Stimulated activated CD4-positive, alpha-beta T cell treated with anti-CD3 and anti-CD28 coated beads, Interleukin-1b, Interleukin-23, amount 100 ng/mL, for 48 hours (primary cell): ENCODE data around the gene NFATC3.
"Not testable (repeated sequence)": the region's sequence is repeated elsewhere in the genome, so short reads cannot be mapped to it uniquely, and the experiment has no call there.

ENCODE experiments used
- DNase-seq: peaks from one replicate; pipeline ENCODE4 v3.0.0-alpha.2; 2020

Gene NFATC3

GRCh38 chr16:68090130-68090529 lies 5.0 kb downstream of the NFATC3 start:
- no peak for DNase-seq

DNA sequence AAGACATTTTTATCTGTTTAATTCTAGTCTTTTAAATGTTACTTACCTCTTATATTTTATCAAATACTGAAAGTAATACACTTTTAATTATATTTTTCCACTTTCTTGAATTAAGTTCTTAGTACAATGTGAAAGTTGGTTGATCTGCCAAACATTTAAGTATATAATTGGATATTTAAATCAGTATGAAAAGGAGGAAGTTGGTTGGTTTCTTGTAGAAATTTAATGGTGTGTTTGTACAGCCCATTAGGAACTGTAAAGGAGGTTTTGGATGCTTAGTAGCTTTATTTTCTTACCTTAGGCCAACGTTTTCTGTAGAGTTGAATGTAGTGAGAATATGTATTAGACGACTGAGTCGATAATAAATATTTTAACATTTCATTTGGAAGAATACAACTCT lies 5.4 kb downstream of the NFATC3 start:
- DNase-seq = no peak

GRCh38 chr16:68091380-68092261 lies 6.5 kb downstream of the NFATC3 start:
- DNase-seq = no peak

- DNase-seq = not testable (repeated sequence)
Measured at GRCh38 chr16:68092275-68092674, 7.1 kb downstream of the NFATC3 start.

- DNase-seq = no peak
Measured at GRCh38 chr16:68093816-68094613, 8.8 kb downstream of the NFATC3 start.

- DNase-seq = no peak
Measured at GRCh38 chr16:68094614-68094934, 9.4 kb downstream of the NFATC3 start.

DNA sequence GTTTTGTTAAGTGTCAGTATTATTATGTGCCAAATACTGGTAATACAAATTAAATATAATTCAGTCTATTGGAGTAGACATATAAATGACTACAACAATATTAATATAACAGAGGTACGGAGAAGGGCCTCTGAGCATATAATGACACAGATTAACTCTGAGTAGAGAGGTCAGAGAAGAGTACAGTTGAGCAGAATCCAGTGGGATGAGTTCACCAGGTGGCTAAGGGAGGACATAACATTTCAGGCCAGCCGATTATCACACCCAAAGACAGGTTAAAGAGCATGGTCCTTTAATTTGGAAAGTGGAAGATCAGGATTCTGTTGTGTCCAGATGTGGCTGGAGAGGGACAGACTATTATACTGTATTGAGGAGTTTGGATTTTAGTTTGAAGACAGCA lies 11.3 kb downstream of the NFATC3 start:
- no peak for DNase-seq

DNA sequence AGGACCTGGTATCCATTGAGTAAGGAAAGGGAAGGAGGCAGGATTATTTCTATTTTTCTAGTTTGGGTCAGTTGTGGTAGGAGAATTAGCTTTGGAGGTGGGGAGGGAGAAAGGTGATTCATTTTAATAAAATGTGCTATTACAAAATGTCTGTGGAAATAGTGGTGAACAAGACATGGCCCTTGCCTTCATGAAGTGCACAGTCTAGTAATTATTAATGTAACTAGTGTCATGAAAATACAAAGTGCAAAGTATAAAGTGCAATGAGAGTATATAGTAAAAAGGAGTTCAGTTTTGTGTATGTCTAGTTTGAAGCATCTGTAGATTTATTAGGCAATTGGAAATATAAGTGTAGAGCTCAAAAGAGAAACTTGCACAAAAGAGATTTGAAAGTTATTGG lies 11.9 kb downstream of the NFATC3 start:
- no peak for DNase-seq

DNA sequence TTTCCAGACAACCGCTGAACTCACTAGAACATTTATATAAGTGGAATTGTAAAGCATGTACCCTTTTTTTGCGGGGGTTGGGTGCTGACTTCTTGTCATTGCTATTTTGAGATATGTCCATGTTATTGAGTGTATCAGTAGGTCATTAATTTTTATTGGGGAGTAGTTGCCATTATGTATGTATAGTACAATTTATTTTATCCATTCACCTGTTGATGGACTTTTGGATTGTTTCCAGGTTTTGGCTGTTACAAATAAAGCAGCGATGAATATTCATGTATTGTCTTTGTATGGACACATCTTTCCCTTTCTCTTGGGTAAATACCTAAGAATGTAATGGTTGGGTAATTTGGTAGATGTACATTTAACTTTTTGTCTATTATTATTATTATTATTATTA lies 12.7 kb downstream of the NFATC3 start:
- no peak for DNase-seq

GRCh38 chr16:68100488-68100887 lies 15.3 kb downstream of the NFATC3 start:
- no peak for DNase-seq

DNA sequence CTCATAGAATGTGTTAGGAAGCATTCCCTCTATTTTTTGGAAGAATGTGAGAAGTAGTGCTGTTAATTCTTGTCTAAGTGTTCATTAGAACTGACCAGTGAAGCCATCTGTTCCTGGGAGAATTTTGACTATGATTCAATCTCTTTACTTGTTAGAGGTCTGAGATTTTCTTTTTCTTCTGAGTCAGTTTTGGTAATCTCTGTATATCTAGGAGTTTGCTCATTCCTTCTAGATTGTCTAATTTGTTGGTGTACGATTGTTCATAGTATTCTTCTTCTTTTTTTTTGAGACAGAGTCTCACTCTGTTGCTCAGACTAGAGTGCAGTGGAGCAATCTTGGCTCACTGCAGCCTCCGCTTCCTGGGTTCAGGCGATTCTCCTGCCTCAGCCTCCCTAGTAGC lies 20.4 kb downstream of the NFATC3 start:
- no peak for DNase-seq

GRCh38 chr16:68107230-68107928 lies 22.2 kb downstream of the NFATC3 start:
- not testable (repeated sequence) for DNase-seq

- not testable (repeated sequence) for DNase-seq
Measured at GRCh38 chr16:68109156-68109555, 24.0 kb downstream of the NFATC3 start.

DNA sequence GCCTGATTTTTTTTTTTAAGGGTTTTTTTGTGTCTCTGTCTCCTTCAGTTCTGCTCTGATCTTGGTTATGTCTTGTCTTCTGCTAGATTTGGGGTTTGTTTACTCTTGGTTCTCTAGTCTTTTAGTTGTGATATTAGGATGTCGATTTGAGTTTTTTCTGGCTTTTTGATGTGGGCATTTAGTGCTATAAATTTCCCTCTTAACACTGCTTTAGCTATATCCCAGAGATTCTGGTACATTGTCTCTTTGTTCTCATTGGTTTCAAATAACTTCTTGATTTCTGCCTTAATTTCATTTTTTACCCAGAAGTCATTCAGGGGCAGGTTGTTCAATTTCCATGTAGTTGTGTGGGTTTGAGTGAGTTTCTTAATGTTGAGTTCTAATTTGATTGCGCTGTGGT lies 25.4 kb downstream of the NFATC3 start:
- DNase-seq = not testable (repeated sequence)

DNA sequence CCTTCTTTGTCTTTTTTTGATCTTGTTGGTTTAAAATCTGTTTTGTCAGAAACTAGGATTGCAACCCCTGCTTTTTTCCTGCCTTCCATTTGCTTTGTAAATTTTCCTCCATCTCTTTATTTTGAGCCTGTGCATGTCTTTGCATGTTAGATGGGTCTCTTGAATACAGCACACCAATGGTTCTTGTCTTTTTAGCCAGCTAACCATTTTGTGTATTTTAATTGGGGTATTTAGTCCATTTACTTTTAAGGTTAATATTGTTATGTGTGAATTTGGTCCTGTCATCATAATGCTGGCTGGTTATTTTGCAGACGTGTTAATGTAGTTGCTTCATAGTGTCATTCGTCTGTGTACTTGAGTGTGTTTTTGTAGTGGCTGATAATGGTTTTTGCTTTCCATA lies 26.2 kb downstream of the NFATC3 start:
- no peak for DNase-seq

DNA sequence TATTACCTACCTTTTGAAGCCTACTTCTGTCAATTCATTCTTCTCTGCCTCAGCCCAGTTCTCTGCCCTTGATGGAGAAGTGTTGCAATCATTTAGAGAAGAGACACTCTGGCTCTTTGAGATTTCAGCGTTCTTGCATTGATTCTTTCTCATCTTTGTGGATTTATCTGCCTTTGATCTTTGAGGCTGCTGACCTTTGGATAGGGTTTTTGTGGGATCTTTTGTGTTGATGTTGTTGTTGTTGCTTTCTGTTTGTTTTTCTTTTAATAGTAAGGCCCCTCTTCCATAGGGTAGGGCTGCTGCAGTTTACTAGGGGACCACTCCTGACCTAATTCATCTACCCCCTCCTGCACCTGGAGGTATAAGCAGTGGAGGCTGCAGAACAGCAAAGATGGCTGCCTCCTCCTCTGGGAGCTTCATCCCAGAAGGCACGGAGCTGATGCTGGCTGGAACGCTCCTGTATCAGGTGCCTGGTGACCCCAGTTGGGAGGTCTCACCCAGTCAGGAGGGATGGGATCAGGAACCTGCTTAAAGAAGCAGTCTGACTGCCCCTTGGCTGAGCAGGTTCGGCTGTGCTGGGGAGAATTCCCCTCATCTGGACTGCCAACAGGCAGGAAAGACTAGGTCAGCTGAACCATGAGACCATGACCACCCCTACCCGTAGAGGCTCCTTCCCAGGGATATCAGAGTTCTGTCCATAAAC lies 28.0 kb downstream of the NFATC3 start:
- DNase-seq = no peak

DNA sequence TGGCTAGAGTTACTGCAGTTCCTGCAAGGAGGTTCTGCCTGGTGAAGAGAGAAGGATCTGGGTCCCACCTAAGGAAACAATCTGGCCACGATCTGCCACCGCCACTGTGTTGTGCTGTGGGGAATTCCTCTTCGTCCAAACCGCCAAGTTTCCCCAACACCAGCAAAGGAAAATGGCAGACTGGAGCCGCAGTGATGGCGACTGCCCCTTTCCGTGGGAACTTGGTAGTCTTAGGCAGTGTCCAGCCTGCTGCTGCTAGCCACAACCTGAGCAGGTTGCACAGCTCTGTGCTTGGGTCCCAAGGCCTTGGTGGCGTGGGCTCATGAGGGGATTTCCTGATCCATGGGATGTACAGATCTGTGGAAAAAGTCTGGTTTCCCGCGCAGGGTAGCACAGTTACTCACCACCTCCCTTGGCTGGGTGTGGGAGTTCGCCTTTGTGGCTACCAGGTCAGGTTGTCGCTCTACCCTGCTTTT lies 28.6 kb downstream of the NFATC3 start:
- DNase-seq = no peak

DNA sequence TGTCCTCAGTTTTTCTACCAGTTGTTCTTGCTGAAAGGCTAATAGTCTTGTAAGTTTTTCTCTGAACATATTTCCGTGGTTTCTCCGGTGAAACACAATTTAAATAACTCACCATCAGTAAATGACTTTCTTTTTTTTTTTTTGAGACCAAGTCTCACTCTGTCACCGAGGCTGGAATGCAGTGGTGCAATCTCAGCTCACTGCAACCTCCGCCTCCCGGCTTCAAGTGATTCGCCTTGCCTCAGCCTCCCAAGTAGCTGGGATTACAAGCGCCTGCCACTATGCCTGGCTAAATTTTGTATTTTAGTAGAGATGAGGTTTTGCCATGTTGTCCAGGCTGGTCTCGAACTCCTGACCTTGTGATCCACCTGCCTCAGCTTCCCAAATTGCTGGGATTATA lies 29.8 kb downstream of the NFATC3 start:
- not testable (repeated sequence) for DNase-seq

DNA sequence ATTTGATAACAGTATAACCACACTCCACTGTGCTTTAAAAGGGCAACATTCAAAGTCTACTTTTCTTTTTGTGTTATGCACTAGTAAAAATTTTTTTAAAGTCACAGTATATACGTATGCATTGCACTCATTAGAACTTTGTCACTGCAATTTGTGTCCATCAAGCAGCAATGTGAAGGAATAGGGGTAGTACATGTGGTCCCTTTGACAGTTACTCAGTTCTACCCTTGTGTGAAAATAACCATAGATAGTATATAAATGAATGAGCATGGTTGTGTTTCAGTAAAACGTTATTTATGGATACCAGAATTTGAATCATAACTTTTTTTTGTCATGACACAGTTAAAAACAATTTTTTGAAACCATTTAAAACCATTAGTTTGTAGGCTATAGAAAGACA lies 30.7 kb downstream of the NFATC3 start:
- DNase-seq = no peak

- DNase-seq = no peak
Measured at GRCh38 chr16:68116256-68116867, 31.2 kb downstream of the NFATC3 start.

DNA sequence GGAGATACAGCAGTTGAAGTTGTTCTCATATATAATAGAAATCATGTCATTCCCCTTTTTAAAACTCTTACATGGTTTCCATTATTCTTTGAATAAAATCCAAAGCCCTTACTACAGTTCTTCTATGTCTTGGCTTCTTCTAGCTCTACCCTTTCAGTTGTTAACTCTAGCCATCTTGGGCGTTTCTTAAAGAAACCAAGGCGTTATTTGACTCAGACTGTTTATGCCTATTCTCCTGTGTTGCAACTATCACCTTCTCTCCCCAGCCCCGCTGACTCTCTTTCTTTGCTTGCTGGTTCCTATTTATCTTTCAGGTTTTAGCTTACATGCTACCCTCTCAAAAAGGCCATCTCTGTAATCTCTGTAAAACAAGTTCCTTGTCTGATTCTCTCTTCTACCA lies 32.7 kb downstream of the NFATC3 start:
- no peak for DNase-seq

DNA sequence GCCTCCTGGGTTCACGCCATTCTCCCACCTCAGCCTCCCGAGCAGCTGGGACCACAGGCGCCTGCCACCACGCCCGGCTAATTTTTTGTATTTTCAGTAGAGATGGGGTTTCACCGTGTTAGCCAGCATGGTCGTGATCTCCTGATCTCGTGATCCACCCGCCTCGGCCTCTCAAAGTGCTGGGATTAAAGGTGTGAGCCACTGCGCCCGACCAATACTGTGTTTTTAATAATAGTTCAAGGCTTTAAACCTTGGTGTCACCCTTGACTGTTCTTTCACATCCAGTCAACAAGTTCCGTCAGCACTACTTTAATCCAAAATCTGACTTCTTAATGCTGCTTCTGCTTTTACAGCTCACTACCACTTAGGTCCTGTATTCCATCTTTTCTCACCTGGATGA lies 33.8 kb downstream of the NFATC3 start:
- DNase-seq = not testable (repeated sequence)
